GM12891 (cell line): ENCODE measurements around the gene UTP3.
"Not testable (repeated sequence)": the region's sequence is repeated elsewhere in the genome, so short reads cannot be mapped to it uniquely, and the experiment has no call there.

Experiments
- PAX5 ChIP-seq: IDR thresholded peaks from 2 replicates; pipeline ENCODE4 v1.6.1; 2011; ENCODE audit warnings: low read length, moderate library complexity, mild to moderate bottlenecking; ENCODE audit not compliant: insufficient read depth, severe bottlenecking
- POLR2A ChIP-seq: IDR thresholded peaks from 2 replicates; pipeline ENCODE4 v1.6.1; 2011; ENCODE audit warnings: low read depth, low read length, control low read depth
- POLR2AphosphoS5 ChIP-seq: IDR thresholded peaks from 2 replicates; pipeline ENCODE4 v1.6.1; 2011; ENCODE audit warnings: low read depth, low read length, control low read depth
- TAF1 ChIP-seq: IDR thresholded peaks from 2 replicates; pipeline ENCODE4 v1.6.1; 2011; ENCODE audit warnings: low read depth, low read length, control low read depth

- TF ChIP-seq POLR2AphosphoS5, POLR2A, TAF1, PAX5: not testable (repeated sequence)
These were observed 26.9 kb upstream of the UTP3 start for GRCh38 chr4:70661309-70661922.
